Activated CD8-positive, alpha-beta memory T cell treated with anti-CD3 and anti-CD28 coated beads for 36 hours (primary cell): ENCODE measurements around the gene VASH1. TPM values are rescaled to one million over a fixed set of nuclear protein-coding genes. Genes with fewer than 3 reads are reported as not detected.

Experiments
- CTCF ChIA-PET: fragments of 350-600 bp; sonication (Branson Sonifier 250); formaldehyde crosslinking; loops from one replicate; lab custom pipeline; 2021; ENCODE audit warnings: antibody characterized with exemption; lab: Charles Lee
- POLR2A ChIA-PET: fragments of 350-600 bp; sonication (Branson Sonifier 250); formaldehyde crosslinking; loops from one replicate; lab custom pipeline; 2021; ENCODE audit warnings: antibody characterized with exemption; lab: Charles Lee
- total RNA-seq, 2 experiments: library from RNA; stranded (reverse); gene quantifications; one replicate each; pipeline ENCODE4 v1.2.3, GENCODE V29; 2021

The VASH1 gene
- total RNA-seq, 2 experiments from 2014 or later, result 5.1 to 5.9 TPM

GRCh38 chr14:76810953-76811400 is 49.7 kb downstream of the VASH1 start:
- POLR2A ChIA-PET, result no interaction called here

GRCh38 chr14:76811561-76811960 is 50.3 kb downstream of the VASH1 start:
- CTCF ChIA-PET, result interaction anchor here (0.7 to 4.4 kb wide), 6 partner anchors 26 to 296 kb away, joined by 3 to 18 read pairs (median 3); no protein-coding TSS in a partner anchor
- POLR2A ChIA-PET, result no interaction called here

More at GRCh38 chr14:76810953-76811400, 49.7 kb downstream of the VASH1 start:
- CTCF ChIA-PET, result interaction anchor here (0.7 to 4.4 kb wide), 5 partner anchors 22 to 296 kb away, joined by 3 to 18 read pairs (median 3); no protein-coding TSS in a partner anchor

GRCh38 chr14:76812093-76812421 is 50.8 kb downstream of the VASH1 start:
- POLR2A ChIA-PET, result interaction anchor here (0.6 to 0.9 kb wide), 2 partner anchors 10 to 25 kb away, joined by 3 read pairs; no protein-coding TSS in a partner anchor

GRCh38 chr14:76812422-76813383 is 51.4 kb downstream of the VASH1 start, which contains the start of gene ANGEL1:
TSS of gene ANGEL1 (minus strand) at chr14:76812882. CDS start at chr14:76812827, 55 bp downstream.
- POLR2A ChIA-PET, result interaction anchor here (0.6 to 0.9 kb wide), 2 partner anchors 10 to 24 kb away, joined by 3 read pairs; no protein-coding TSS in a partner anchor

More at GRCh38 chr14:76812093-76812421, 50.8 kb downstream of the VASH1 start:
- CTCF ChIA-PET, result interaction anchor here (0.8 to 4.4 kb wide), 4 partner anchors 27 to 285 kb away, joined by 3 to 18 read pairs (median 3); no protein-coding TSS in a partner anchor

GRCh38 chr14:76814726-76815645 is 53.7 kb downstream of the VASH1 start:
- CTCF ChIA-PET, result no interaction called here
- POLR2A ChIA-PET, result no interaction called here

More at GRCh38 chr14:76812422-76813383, 51.4 kb downstream of the VASH1 start, which contains the start of gene ANGEL1:
- CTCF ChIA-PET, result interaction anchor here (0.8 to 4.4 kb wide), 4 partner anchors 27 to 284 kb away, joined by 3 to 18 read pairs (median 3); no protein-coding TSS in a partner anchor

- CTCF ChIA-PET, result no interaction called here
- POLR2A ChIA-PET, result no interaction called here
Measured at GRCh38 chr14:76820700-76821099, 59.4 kb downstream of the VASH1 start.

GRCh38 chr14:76826122-76826521 is 64.9 kb downstream of the VASH1 start, which contains the start of gene LRRC74A:
TSS of gene LRRC74A (plus strand) at chr14:76826408. CDS start at chr14:76826698, 290 bp downstream.
- POLR2A ChIA-PET, result no interaction called here
- CTCF ChIA-PET, result no interaction called here

- POLR2A ChIA-PET, result no interaction called here
- CTCF ChIA-PET, result no interaction called here
Measured at GRCh38 chr14:76827696-76828296, 66.5 kb downstream of the VASH1 start.

GRCh38 chr14:76828339-76829012 is 67.2 kb downstream of the VASH1 start:
- ChIA-PET CTCF (no interaction called here), POLR2A (no interaction called here)

GRCh38 chr14:76829013-76829365 is 67.7 kb downstream of the VASH1 start:
- CTCF ChIA-PET, result no interaction called here
- POLR2A ChIA-PET, result no interaction called here

- POLR2A ChIA-PET, result no interaction called here
- CTCF ChIA-PET, result no interaction called here
Measured at GRCh38 chr14:76829650-76830421, 68.6 kb downstream of the VASH1 start.

GRCh38 chr14:76830556-76830955 is 69.3 kb downstream of the VASH1 start:
- ChIA-PET POLR2A (no interaction called here), CTCF (no interaction called here)

GRCh38 chr14:76832503-76832988 is 71.3 kb downstream of the VASH1 start:
- ChIA-PET CTCF (no interaction called here), POLR2A (no interaction called here)
